Small intestine (tissue), 7 donors: ENCODE results near the gene GUK1. TPM values are rescaled to one million over a fixed set of nuclear protein-coding genes. Genes with fewer than 3 reads are reported as not detected.

Experiments used
- DNase-seq, 2 donors: peaks; one replicate each; pipeline versions ENCODE4 v3.0.0 to v3.0.0-alpha.2; 2013
- FAIRE-seq: peaks from 2 replicates; lab custom pipeline; 2012; peaks lifted over from hg19 to GRCh38; lab: Jason Lieb, UNC
- H3K27ac ChIP-seq, 3 donors: one replicate each; pipeline ENCODE4 v1.5.1; 2013; ENCODE audit warnings: low read length in 2 of 3, mild to moderate bottlenecking in 2 of 3, control low read depth in 1 of 3, inconsistent platforms in 1 of 3, low read depth in 1 of 3, moderate library complexity in 1 of 3
- H3K27me3 ChIP-seq, 3 donors: one replicate each; pipeline ENCODE4 v1.6.1; 2013; ENCODE audit warnings: low read length in 3 of 3, inconsistent platforms in 1 of 3; ENCODE audit not compliant: control insufficient read depth in 3 of 3, insufficient read depth in 3 of 3
- H3K36me3 ChIP-seq, 3 donors: one replicate each; pipeline ENCODE4 v1.6.1; 2013; ENCODE audit warnings: low read length in 3 of 3, inconsistent platforms in 1 of 3, low read depth in 1 of 3, mild to moderate bottlenecking in 1 of 3, moderate library complexity in 1 of 3; ENCODE audit not compliant: control insufficient read depth in 3 of 3, insufficient read depth in 2 of 3
- H3K4me1 ChIP-seq, 3 donors: one replicate each; pipeline ENCODE4 v1.6.1; 2013; ENCODE audit warnings: low read length in 2 of 3, inconsistent platforms in 1 of 3, low read depth in 1 of 3, mild to moderate bottlenecking in 1 of 3, moderate library complexity in 1 of 3; ENCODE audit not compliant: control insufficient read depth in 3 of 3, insufficient read depth in 2 of 3
- H3K4me3 ChIP-seq, 3 donors: one replicate each; pipeline ENCODE4 v1.5.1; 2013; ENCODE audit warnings: low read length in 3 of 3, control low read depth in 1 of 3, inconsistent platforms in 1 of 3, low read depth in 1 of 3, mild to moderate bottlenecking in 1 of 3, moderate library complexity in 1 of 3
- H3K9me3 ChIP-seq, 2 donors: one replicate each; pipeline ENCODE4 v1.6.1; 2013; ENCODE audit warnings: low read depth in 1 of 2, low read length in 1 of 2; ENCODE audit not compliant: control insufficient read depth in 2 of 2, insufficient read depth in 1 of 2
- WGBS, 3 donors: extraction: QIAGEN DNeasy Blood & Tissue Kit; methylation state at CpG; one replicate each; pipeline ENCODE4 v1.1.7; 2013; 5-methylcytosine and 5-hydroxymethylcytosine counted together
- polyA plus RNA-seq, 4 donors: library from polyadenylated mRNA; stranded (reverse) in 3 of 4; unstranded in 1 of 4; fragments of 200-250 nt in 3 of 4; fragments of 120-200 nt in 1 of 4; gene quantifications; one replicate each; pipeline versions ENCODE4 v1.2.1 to v1.2.3, GENCODE V29; 2013
- donor health status: healthy with polysubstance abuse.
- donor health status: control.
- donor health status: control.
- donor health status: Bipolar disorder and iron deficiency.
- donor health status: healthy.

The GUK1 gene
- polyA plus RNA-seq, 4 donors, result 183 to 595 (median 460) TPM

GRCh38 chr1:228100822-228101613, 39.1 kb upstream of the GUK1 start:
- Histone ChIP-seq H3K4me3 (no peak overlapping the region), H3K9me3 (no peaks in the 10 kb centered on the region), H3K27me3 (no peaks in the 10 kb centered on the region), H3K36me3 (peaks cover 0 to 68% (median 11%) of the 10 kb centered on the region in 3 donors), H3K27ac (peak overlapping the region in 1 of 3 donors; percentile 35), H3K4me1 (peaks cover 0 to 13% (median 0%) of the 10 kb centered on the region in 3 donors)
- 72 to 77% (median 76%) methylated on average over 11 to 12 of the region's 12 CpGs for WGBS, 3 donors
- DNase-seq (no peak), FAIRE-seq (no peak)

- FAIRE-seq (no peak), DNase-seq (no peak)
- Histone ChIP-seq H3K27me3 (no peaks in the 10 kb centered on the region), H3K9me3 (no peaks in the 10 kb centered on the region), H3K27ac (peak overlapping the region in 1 of 3 donors; percentile 20), H3K36me3 (peaks cover 0 to 68% (median 11%) of the 10 kb centered on the region in 3 donors), H3K4me1 (peaks cover 0 to 13% (median 0%) of the 10 kb centered on the region in 3 donors), H3K4me3 (peak overlapping the region; percentile 79 to 86 (median 85))
- 6 to 37% (median 17%) methylated on average over 13 to 15 of the region's 15 CpGs for WGBS, 3 donors
These were observed 38.5 kb upstream of the GUK1 start for GRCh38 chr1:228101614-228101993.

GRCh38 chr1:228101994-228102790, 37.9 kb upstream of the GUK1 start:
- Histone ChIP-seq H3K27me3 (no peaks in the 10 kb centered on the region), H3K36me3 (peaks cover 0 to 68% (median 11%) of the 10 kb centered on the region in 3 donors), H3K4me3 (peak overlapping the region; percentile 79 to 86 (median 85)), H3K4me1 (peaks cover 0 to 13% (median 0%) of the 10 kb centered on the region in 3 donors), H3K27ac (peak overlapping the region; percentile 66 to 97 (median 91)), H3K9me3 (no peaks in the 10 kb centered on the region)
- WGBS, 3 donors, result 1 to 5% (median 2%) methylated on average over 47 to 73 of the region's 73 CpGs
- DNase-seq (peak; percentile 54 to 75), FAIRE-seq (no peak)

GRCh38 chr1:228102791-228103620, 37.1 kb upstream of the GUK1 start, which contains the start of gene C1orf35:
Gene C1orf35, minus strand, starts transcription at chr1:228103325. Its CDS starts 98 bp downstream, at chr1:228103227.
- 0 to 1% (median 0%) methylated on average over 60 to 104 of the region's 104 CpGs for WGBS, 3 donors
- DNase-seq, result peak; percentile 92 to 96
- FAIRE-seq, result no peak
- Histone ChIP-seq H3K27me3 (no peaks in the 10 kb centered on the region), H3K4me1 (peaks cover 0 to 16% (median 2%) of the 10 kb centered on the region in 3 donors), H3K36me3 (peaks cover 0 to 68% (median 10%) of the 10 kb centered on the region in 3 donors), H3K4me3 (peak within 1 kb of the TSS; percentile 79 to 86 (median 85)), H3K9me3 (no peaks in the 10 kb centered on the region), H3K27ac (peak within 1 kb of the TSS; percentile 91 to 97 (median 94))

- 62 to 68% (median 66%) methylated on average over 7 of the region's 7 CpGs for WGBS, 3 donors
- peaks cover 0 to 54% (median 0%) of the 10 kb centered on the region in 3 donors for H3K36me3 ChIP-seq
- FAIRE-seq (no peak), DNase-seq (no peak)
- H3K27ac ChIP-seq, result no peak overlapping the region
- no peaks in the 10 kb centered on the region for H3K27me3 ChIP-seq
- H3K4me1 ChIP-seq, result peaks cover 4 to 23% (median 5%) of the 10 kb centered on the region in 3 donors
- no peaks in the 10 kb centered on the region for H3K9me3 ChIP-seq
- H3K4me3 ChIP-seq, result no peak overlapping the region
These were observed 35.4 kb upstream of the GUK1 start for GRCh38 chr1:228104526-228105269.

GRCh38 chr1:228105270-228105995, 34.6 kb upstream of the GUK1 start:
- no peaks in the 10 kb centered on the region for H3K27me3 ChIP-seq
- FAIRE-seq (no peak), DNase-seq (no peak)
- H3K4me3 ChIP-seq, result no peak overlapping the region
- no peak overlapping the region for H3K27ac ChIP-seq
- peaks cover 0 to 46% (median 0%) of the 10 kb centered on the region in 3 donors for H3K36me3 ChIP-seq
- WGBS, 3 donors, result 79 to 87% (median 85%) methylated on average over 8 to 9 of the region's 9 CpGs
- peaks cover 5 to 29% (median 8%) of the 10 kb centered on the region in 3 donors for H3K4me1 ChIP-seq
- H3K9me3 ChIP-seq, result no peaks in the 10 kb centered on the region
